ENCODE measurements around the gene SVOPL.

Gene SVOPL

GRCh38 chr7:138632384-138632783 lies 68.8 kb downstream of the SVOPL start:
- Histone ChIP-seq H3K27me3 (ENCODE audit: control insufficient read depth, insufficient read depth, low read length) (no peaks in the 10 kb centered on the region), H2AFZ (no peak overlapping the region), H3K9me3 (ENCODE audit: control insufficient read depth, low read length) (no peaks in the 10 kb centered on the region), H3K4me1 (no peaks in the 10 kb centered on the region), H3K9ac (no peak overlapping the region), H3K4me2 (ENCODE audit: low read length) (no peak overlapping the region), H3K4me3 (ENCODE audit: low read depth, low read length) (no peak overlapping the region), H3K36me3 (ENCODE audit: control insufficient read depth, insufficient read depth, low read length) (no peaks in the 10 kb centered on the region), H3K27ac (no peak overlapping the region), H3K79me2 (no peaks in the 10 kb centered on the region)
- TF ChIP-seq CTCF (IDR thresholded peaks at IDR 0.05) = no peak

GRCh38 chr7:138630059-138630610 lies 71.0 kb downstream of the SVOPL start:
- Histone ChIP-seq H3K9me3 (ENCODE audit: control insufficient read depth, low read length) (no peaks in the 10 kb centered on the region), H3K4me2 (ENCODE audit: low read length) (no peak overlapping the region), H3K27ac (no peak overlapping the region), H3K4me1 (no peaks in the 10 kb centered on the region), H3K4me3 (ENCODE audit: low read depth, low read length) (no peak overlapping the region), H3K79me2 (no peaks in the 10 kb centered on the region), H3K9ac (no peak overlapping the region), H3K36me3 (ENCODE audit: control insufficient read depth, insufficient read depth, low read length) (no peaks in the 10 kb centered on the region), H2AFZ (no peak overlapping the region), H3K27me3 (ENCODE audit: control insufficient read depth, insufficient read depth, low read length) (no peaks in the 10 kb centered on the region)
- no peak for TF ChIP-seq CTCF (IDR thresholded peaks at IDR 0.05)

- no peaks in the 10 kb centered on the region for H3K36me3 ChIP-seq (ENCODE audit: control insufficient read depth, insufficient read depth, low read length)
- H3K9me3 ChIP-seq (ENCODE audit: control insufficient read depth, low read length) = no peaks in the 10 kb centered on the region
- no peaks in the 10 kb centered on the region for H3K4me1 ChIP-seq
- H3K79me2 ChIP-seq = no peaks in the 10 kb centered on the region
- no peak overlapping the region for H2AFZ ChIP-seq
- H3K4me3 ChIP-seq (ENCODE audit: low read depth, low read length) = no peak overlapping the region
- no peak overlapping the region for H3K27ac ChIP-seq
- no peak overlapping the region for H3K9ac ChIP-seq
- H3K27me3 ChIP-seq (ENCODE audit: control insufficient read depth, insufficient read depth, low read length) = no peaks in the 10 kb centered on the region
- TF ChIP-seq CTCF (IDR thresholded peaks at IDR 0.05) = no peak
- no peak overlapping the region for H3K4me2 ChIP-seq (ENCODE audit: low read length)
Measured at GRCh38 chr7:138627361-138627760, 73.8 kb downstream of the SVOPL start.

GRCh38 chr7:138626846-138627245 lies 74.3 kb downstream of the SVOPL start:
- H3K27ac ChIP-seq = no peak overlapping the region
- H3K4me1 ChIP-seq = no peaks in the 10 kb centered on the region
- H3K36me3 ChIP-seq (ENCODE audit: control insufficient read depth, insufficient read depth, low read length) = no peaks in the 10 kb centered on the region
- no peaks in the 10 kb centered on the region for H3K9me3 ChIP-seq (ENCODE audit: control insufficient read depth, low read length)
- no peak overlapping the region for H3K9ac ChIP-seq
- H3K4me2 ChIP-seq (ENCODE audit: low read length) = no peak overlapping the region
- no peak for TF ChIP-seq CTCF (IDR thresholded peaks at IDR 0.05)
- no peaks in the 10 kb centered on the region for H3K79me2 ChIP-seq
- no peaks in the 10 kb centered on the region for H3K27me3 ChIP-seq (ENCODE audit: control insufficient read depth, insufficient read depth, low read length)
- H2AFZ ChIP-seq = no peak overlapping the region
- no peak overlapping the region for H3K4me3 ChIP-seq (ENCODE audit: low read depth, low read length)

- Histone ChIP-seq H3K79me2 (no peaks in the 10 kb centered on the region), H2AFZ (no peak overlapping the region), H3K4me1 (no peaks in the 10 kb centered on the region), H3K27ac (no peak overlapping the region), H3K9ac (no peak overlapping the region), H3K9me3 (ENCODE audit: control insufficient read depth, low read length) (no peaks in the 10 kb centered on the region), H3K4me3 (ENCODE audit: low read depth, low read length) (no peak overlapping the region), H3K27me3 (ENCODE audit: control insufficient read depth, insufficient read depth, low read length) (no peaks in the 10 kb centered on the region), H3K36me3 (ENCODE audit: control insufficient read depth, insufficient read depth, low read length) (no peaks in the 10 kb centered on the region), H3K4me2 (ENCODE audit: low read length) (no peak overlapping the region)
- no peak for TF ChIP-seq CTCF (IDR thresholded peaks at IDR 0.05)
Measured at GRCh38 chr7:138625849-138626230, 75.3 kb downstream of the SVOPL start.
